Upper lobe of left lung (tissue), 6 donors: ENCODE results near the gene OAT. TPM values are rescaled to one million over a fixed set of nuclear protein-coding genes. Genes with fewer than 3 reads are reported as not detected.

ENCODE experiments used
- ATAC-seq, 2 donors: fragments of 200-7000 bp; cut with Tn5 transposase; one replicate each; pipeline ENCODE4 v1.9.1; 2022; ENCODE audit warnings: mild to moderate bottlenecking in 2 of 2, moderate library complexity in 2 of 2; ENCODE audit not compliant: low FRiP score in 2 of 2
- DNase-seq, 2 donors: peaks; one replicate each; pipeline ENCODE4 v3.0.0-alpha.2; 2019 to 2020
- H3K27ac ChIP-seq, 4 donors: fragments of 200-600 bp; sonication (generic); one replicate each; pipeline ENCODE4 v1.5.1; 2016 to 2019
- H3K27me3 ChIP-seq, 4 donors: fragments of 200-600 bp; sonication (generic); one replicate each; pipeline ENCODE4 v1.5.1; 2017 to 2019
- H3K36me3 ChIP-seq, 4 donors: fragments of 200-600 bp; sonication (generic); one replicate each; pipeline ENCODE4 v1.5.1; 2016 to 2019
- H3K4me1 ChIP-seq, 4 donors: fragments of 200-600 bp; sonication (generic); one replicate each; pipeline ENCODE4 v1.5.1; 2018 to 2019
- H3K4me3 ChIP-seq, 4 donors: fragments of 200-600 bp; sonication (generic); one replicate each; pipeline ENCODE4 v1.5.1; 2017 to 2019; ENCODE audit warnings: mild to moderate bottlenecking in 2 of 4, moderate library complexity in 1 of 4
- H3K9me3 ChIP-seq, 4 donors: fragments of 200-600 bp; sonication (generic); one replicate each; pipeline ENCODE4 v1.5.1; 2018 to 2019
- CTCF ChIP-seq, 6 experiments: fragments of 450-650 bp in 4 of 6; fragments of 200-600 bp in 2 of 6; sonication (generic) in 2 of 6; IDR thresholded peaks; one replicate each; pipeline ENCODE4 v1.5.1; 2016 to 2019; ENCODE audit warnings: antibody characterized with exemption in 6 of 6
- EP300 ChIP-seq, 4 donors: sonication (generic); formaldehyde crosslinking; IDR thresholded peaks; one replicate each; pipeline ENCODE4 v1.5.1; 2017; ENCODE audit warnings: antibody characterized with exemption in 4 of 4, control low read depth in 2 of 4
- POLR2A ChIP-seq, 4 donors: fragments of 450-650 bp; IDR thresholded peaks; one replicate each; pipeline ENCODE4 v1.5.1; 2016 to 2017; ENCODE audit warnings: antibody characterized with exemption in 4 of 4, mild to moderate bottlenecking in 2 of 4
- POLR2AphosphoS5 ChIP-seq, 2 donors: sonication (generic); formaldehyde crosslinking; IDR thresholded peaks; one replicate each; pipeline ENCODE4 v1.5.1; 2017; ENCODE audit warnings: antibody characterized with exemption in 2 of 2
- WGBS, 2 donors: methylation state at CpG; one replicate each; pipeline ENCODE4 v1.1.5; 2017 to 2018; 5-methylcytosine and 5-hydroxymethylcytosine counted together
- total RNA-seq, 6 donors: library from RNA; depleted of rRNA in 4 of 6; stranded (reverse); fragments of >200 nt in 4 of 6; gene quantifications; one replicate each; pipeline versions ENCODE4 v1.1.0 to v1.2.1, GENCODE V29; 2016 to 2021
- donor health status: DM: no; HTN: no; CAD: no; lungs with moderate emphysema.
- donor health status: DM: no; HTN: yes; CAD: no; lungs with severe emphysema.

Gene OAT
- total RNA-seq, 6 donors from 2014 or later = 21.0 to 82.7 (median 48.0) TPM

DNA sequence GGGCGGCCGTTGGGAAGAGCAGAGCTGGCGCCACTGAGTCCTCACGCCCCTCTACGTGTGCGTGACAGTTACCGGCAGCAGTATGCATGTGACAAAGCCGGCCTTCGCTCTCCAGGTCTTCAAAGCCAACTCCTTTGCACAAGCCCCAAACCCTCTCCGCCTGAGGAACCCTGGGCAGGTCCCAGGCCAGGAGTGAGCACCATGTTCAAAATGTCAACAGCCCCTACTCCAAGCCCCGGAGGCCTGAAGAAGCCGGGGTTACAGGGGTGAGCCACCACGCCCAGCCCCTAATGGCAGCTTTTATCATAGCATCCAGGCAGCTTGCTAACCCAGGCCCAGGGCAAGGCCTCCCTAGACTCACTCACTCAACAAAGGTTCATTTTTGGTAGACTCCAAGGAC is 70.8 kb downstream of the OAT start:
- Histone ChIP-seq H3K27ac (no peak overlapping the region), H3K9me3 (no peaks in the 10 kb centered on the region), H3K4me1 (no peaks in the 10 kb centered on the region), H3K4me3 (no peak overlapping the region), H3K36me3 (no peaks in the 10 kb centered on the region), H3K27me3 (no peaks in the 10 kb centered on the region)
- peak in 1 of 2 donors; percentile 6 for DNase-seq
- TF ChIP-seq POLR2AphosphoS5 (IDR thresholded peaks at IDR 0.05) = no peak
- no peak for TF ChIP-seq CTCF (IDR thresholded peaks at IDR 0.05)
- no peak for TF ChIP-seq POLR2A (IDR thresholded peaks at IDR 0.05)
- no peak for TF ChIP-seq EP300 (IDR thresholded peaks at IDR 0.05)
- WGBS, 2 donors = 89 to 91% methylated on average over 9 to 13 of the region's 13 CpGs
- ATAC-seq = no peak

Other genes starting within 250 kb of the OAT start
- under 1 TPM in 1 of 6 donors, not detected in 5; 0.09 TPM for gene NKX1-2, start 31.1 kb upstream of the OAT start, total RNA-seq
- gene LHPP, start 42.9 kb upstream of the OAT start, total RNA-seq = 10 to 100 TPM; 12.0 to 21.4 (median 16.4) TPM